HepG2 (cell line): ENCODE measurements around the gene HMCN1. TPM values are rescaled to one million over a fixed set of nuclear protein-coding genes. Genes with fewer than 3 reads are reported as not detected.

Source experiments
- ARID2 ChIP-seq: sonication (generic); formaldehyde crosslinking; IDR thresholded peaks from 2 replicates; pipeline ENCODE4 v1.8.1; 2022; ENCODE audit warnings: mild to moderate bottlenecking, missing genetic modification reagents, borderline replicate concordance
- HOXA7 ChIP-seq: sonication (generic); formaldehyde crosslinking; IDR thresholded peaks from 2 replicates; pipeline ENCODE4 v1.8.1; 2022; ENCODE audit warnings: mild to moderate bottlenecking, missing genetic modification reagents, moderate library complexity
- MTF2 ChIP-seq: sonication (generic); formaldehyde crosslinking; IDR thresholded peaks from 2 replicates; pipeline ENCODE4 v1.5.0; 2020; ENCODE audit warnings: missing genetic modification reagents, borderline replicate concordance
- NFKB2 ChIP-seq: sonication (generic); formaldehyde crosslinking; IDR thresholded peaks from 2 replicates; pipeline ENCODE4 v1.4.0; 2020; ENCODE audit warnings: missing genetic modification reagents, borderline replicate concordance
- SAP130 ChIP-seq: IDR thresholded peaks from 2 replicates; pipeline ENCODE4 v1.6.1; 2016; ENCODE audit warnings: low read depth
- SNAPC4 ChIP-seq: sonication (generic); formaldehyde crosslinking; IDR thresholded peaks from 2 replicates; pipeline ENCODE4 v1.4.0; 2020; ENCODE audit warnings: mild to moderate bottlenecking, missing genetic modification reagents
- ZC3H13 ChIP-seq: sonication (generic); formaldehyde crosslinking; IDR thresholded peaks from 2 replicates; pipeline ENCODE4 v1.8.1; 2023; ENCODE audit warnings: mild to moderate bottlenecking, missing genetic modification reagents, moderate library complexity
- ZNF619 ChIP-seq: sonication (generic); formaldehyde crosslinking; IDR thresholded peaks from 2 replicates; pipeline ENCODE4 v1.4.0; 2020; ENCODE audit warnings: mild to moderate bottlenecking, missing genetic modification reagents
- polyA plus RNA-seq, 8 experiments: library from polyadenylated mRNA; depleted of rRNA in 3 of 8; stranded (reverse) in 7 of 8; unstranded in 1 of 8; fragments of >200 nt; fragmentation: Illumina TruSeq in 4 of 8; extraction: Trizol in 4 of 8; gene quantifications; 2 replicates each; pipeline versions ENCODE4 v1.2.1 to v1.2.3, GENCODE V29; 2011 to 2016; ENCODE audit warnings: low read depth in 4 of 8, missing spikeins in 1 of 8, mixed read lengths in 1 of 8; ENCODE audit not compliant: insufficient read depth in 1 of 8
- total RNA-seq, 5 experiments: library from RNA; depleted of rRNA; stranded (reverse); fragments of >200 nt; fragmentation: Illumina TruSeq; extraction: Trizol; gene quantifications; 2 replicates each; pipeline ENCODE4 v1.2.3, GENCODE V29; 2016; ENCODE audit warnings: low read depth in 1 of 5
- TF ChIP-seq, protein P1 (sequence below): sonication (generic); formaldehyde crosslinking; IDR thresholded peaks from 2 replicates; pipeline ENCODE4 v1.5.1; 2020; ENCODE audit warnings: mild to moderate bottlenecking, missing genetic modification reagents, moderate library complexity

Gene HMCN1
- total and polyA plus RNA-seq, 2 of the 13 experiments (the other 11 are each of a cell fraction or from before 2014, with no cell fraction given), result 0.03 TPM; not detected in 1

- TF ChIP-seq, protein P1, sequence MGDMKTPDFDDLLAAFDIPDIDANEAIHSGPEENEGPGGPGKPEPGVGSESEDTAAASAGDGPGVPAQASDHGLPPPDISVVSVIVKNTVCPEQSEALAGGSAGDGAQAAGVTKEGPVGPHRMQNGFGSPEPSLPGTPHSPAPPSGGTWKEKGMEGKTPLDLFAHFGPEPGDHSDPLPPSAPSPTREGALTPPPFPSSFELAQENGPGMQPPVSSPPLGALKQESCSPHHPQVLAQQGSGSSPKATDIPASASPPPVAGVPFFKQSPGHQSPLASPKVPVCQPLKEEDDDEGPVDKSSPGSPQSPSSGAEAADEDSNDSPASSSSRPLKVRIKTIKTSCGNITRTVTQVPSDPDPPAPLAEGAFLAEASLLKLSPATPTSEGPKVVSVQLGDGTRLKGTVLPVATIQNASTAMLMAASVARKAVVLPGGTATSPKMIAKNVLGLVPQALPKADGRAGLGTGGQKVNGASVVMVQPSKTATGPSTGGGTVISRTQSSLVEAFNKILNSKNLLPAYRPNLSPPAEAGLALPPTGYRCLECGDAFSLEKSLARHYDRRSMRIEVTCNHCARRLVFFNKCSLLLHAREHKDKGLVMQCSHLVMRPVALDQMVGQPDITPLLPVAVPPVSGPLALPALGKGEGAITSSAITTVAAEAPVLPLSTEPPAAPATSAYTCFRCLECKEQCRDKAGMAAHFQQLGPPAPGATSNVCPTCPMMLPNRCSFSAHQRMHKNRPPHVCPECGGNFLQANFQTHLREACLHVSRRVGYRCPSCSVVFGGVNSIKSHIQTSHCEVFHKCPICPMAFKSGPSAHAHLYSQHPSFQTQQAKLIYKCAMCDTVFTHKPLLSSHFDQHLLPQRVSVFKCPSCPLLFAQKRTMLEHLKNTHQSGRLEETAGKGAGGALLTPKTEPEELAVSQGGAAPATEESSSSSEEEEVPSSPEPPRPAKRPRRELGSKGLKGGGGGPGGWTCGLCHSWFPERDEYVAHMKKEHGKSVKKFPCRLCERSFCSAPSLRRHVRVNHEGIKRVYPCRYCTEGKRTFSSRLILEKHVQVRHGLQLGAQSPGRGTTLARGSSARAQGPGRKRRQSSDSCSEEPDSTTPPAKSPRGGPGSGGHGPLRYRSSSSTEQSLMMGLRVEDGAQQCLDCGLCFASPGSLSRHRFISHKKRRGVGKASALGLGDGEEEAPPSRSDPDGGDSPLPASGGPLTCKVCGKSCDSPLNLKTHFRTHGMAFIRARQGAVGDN (CRISPR knock-in tag), result no peak
- TF ChIP-seq ZC3H13, result no peak
- no peak for TF ChIP-seq SAP130
- no peak for TF ChIP-seq ARID2 (CRISPR knock-in tag)
- TF ChIP-seq HOXA7 (CRISPR knock-in tag), result no peak
- no peak for TF ChIP-seq SNAPC4
- TF ChIP-seq NFKB2 (CRISPR knock-in tag), result no peak
- no peak for TF ChIP-seq MTF2 (CRISPR knock-in tag)
- no peak for TF ChIP-seq ZNF619
Measured at GRCh38 chr1:185804608-185805007, 70.4 kb downstream of the HMCN1 start (continued).
